NCI-H128 (cell line): ENCODE measurements around the gene SDK2.
A peak's percentile ranks its signal among the peaks of the same experiment; 100 is the strongest.

Experiments used
- DNase-seq: peaks from one replicate; lab custom pipeline; 2025; ENCODE audit not compliant: unreplicated experiment; lab: John Stamatoyannopoulos, UW

The SDK2 gene

GRCh38 chr17:73379826-73380225 lies 264.4 kb downstream of the SDK2 start:
- DNase-seq, result no peak

DNA sequence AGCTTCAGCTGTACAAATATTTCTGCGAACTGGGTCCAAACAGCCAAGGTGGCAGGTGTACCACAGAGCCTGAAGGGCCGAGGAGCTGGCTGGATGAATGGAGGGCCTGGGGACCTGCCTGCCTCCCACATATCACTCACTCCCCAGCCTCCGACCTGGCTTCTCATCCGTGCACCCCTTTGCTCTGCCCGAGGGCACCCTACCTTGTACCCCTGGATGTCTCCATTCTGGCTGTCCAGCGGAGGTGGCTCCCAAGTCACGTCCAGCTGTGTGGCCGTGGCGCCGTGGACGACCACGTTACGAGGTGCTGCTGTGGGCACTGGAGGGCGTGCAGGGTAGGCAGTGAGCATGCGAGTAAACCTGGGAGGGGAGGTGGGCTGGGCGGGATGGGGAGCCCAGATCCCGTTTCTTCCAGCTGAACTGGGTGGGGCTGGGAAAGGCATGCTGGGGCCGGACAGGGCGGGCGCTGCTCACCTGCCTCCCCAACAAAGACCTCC lies 265.2 kb downstream of the SDK2 start:
- DNase-seq, result no peak

- DNase-seq, result no peak
Observed at GRCh38 chr17:73376636-73377035, 267.6 kb downstream of the SDK2 start.

- DNase-seq, result no peak
Observed at GRCh38 chr17:73376152-73376551, 268.1 kb downstream of the SDK2 start.

GRCh38 chr17:73371836-73372235 lies 272.4 kb downstream of the SDK2 start:
- no peak for DNase-seq

GRCh38 chr17:73371285-73371684 lies 273.0 kb downstream of the SDK2 start:
- DNase-seq, result no peak

GRCh38 chr17:73369817-73370490 lies 274.3 kb downstream of the SDK2 start:
- peak; percentile 17 for DNase-seq

DNA sequence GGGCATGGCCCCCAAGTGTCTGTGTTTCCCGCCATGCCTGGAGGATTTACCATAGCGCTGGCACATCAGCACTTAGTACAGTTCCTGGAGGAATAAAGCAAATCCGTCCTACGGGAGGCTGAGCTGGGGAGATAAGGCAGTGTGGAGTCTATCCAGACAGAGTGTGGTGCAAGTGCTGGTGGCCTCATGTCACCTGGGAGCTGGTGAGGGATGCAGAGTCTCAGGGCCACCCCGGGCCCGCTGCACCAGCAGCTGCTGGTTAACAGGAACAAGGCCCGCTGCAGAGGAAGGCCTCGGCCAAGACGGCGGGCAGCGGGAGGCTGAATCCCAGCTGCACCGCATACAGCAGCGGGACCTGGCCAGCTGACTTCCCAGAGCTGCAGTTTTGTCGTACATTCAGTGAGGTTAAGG lies 275.1 kb downstream of the SDK2 start:
- DNase-seq, result no peak

DNA sequence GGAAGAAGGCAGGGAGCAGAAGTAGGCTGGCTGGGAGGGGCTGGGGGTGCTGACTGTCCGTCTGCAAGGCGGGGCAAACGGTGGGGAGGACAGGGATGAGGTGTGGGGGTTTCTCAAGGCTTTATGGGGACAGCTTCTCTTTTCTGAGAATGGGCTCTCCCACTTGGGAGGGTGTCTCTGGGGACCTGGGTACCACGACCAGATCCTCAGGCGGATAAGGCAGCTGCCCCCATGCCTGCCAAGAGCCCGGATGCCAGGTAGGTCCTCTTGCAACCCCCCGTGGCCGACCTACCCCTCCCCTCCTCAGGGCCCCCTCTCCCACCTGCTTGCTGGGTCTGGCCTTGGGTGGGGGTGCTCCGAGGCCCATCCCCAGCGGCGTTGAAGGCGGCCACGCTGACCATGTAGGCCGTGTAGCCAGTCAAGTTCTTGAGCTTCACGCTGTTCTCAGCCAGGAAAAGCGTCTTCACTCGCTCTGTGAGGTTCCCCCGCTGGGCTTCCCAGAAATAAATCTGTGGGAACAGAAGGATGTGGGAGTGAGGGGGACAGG lies 276.1 kb downstream of the SDK2 start:
- no peak for DNase-seq

DNA sequence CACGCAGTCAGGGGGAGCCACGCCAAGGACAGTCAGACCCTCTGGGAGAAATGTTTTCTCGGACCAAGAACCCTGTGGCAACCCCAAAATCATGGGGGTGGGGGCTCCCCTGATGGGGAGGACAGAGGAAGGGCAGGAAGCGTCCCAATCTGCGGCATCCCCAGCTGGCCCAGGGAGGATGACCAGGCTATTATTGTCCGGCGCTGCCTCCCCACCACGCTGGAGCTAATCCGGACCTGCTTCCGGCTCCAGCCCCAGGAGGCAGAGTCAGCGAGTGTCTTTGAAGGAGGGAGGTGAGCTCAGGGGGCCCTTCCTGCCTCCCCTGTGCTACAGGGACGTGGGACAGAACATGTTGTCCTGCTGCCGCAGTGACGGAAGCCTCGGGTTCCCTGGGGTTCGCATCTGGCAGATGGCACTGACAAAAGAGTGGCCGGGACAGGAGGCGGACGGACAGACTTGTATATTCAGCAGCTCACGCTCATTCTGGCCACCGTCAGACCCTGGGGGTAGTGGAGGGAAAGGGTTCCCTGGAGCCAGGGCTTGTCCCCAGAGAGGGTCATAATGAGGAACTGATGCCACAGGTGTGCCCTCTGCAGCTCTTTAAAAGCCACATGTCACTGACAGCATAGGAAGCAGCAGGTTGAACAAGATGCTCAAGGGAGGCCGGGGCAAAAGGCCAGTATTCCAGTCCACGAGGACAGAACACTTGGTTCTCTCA lies 278.2 kb downstream of the SDK2 start:
- DNase-seq, result no peak

DNA sequence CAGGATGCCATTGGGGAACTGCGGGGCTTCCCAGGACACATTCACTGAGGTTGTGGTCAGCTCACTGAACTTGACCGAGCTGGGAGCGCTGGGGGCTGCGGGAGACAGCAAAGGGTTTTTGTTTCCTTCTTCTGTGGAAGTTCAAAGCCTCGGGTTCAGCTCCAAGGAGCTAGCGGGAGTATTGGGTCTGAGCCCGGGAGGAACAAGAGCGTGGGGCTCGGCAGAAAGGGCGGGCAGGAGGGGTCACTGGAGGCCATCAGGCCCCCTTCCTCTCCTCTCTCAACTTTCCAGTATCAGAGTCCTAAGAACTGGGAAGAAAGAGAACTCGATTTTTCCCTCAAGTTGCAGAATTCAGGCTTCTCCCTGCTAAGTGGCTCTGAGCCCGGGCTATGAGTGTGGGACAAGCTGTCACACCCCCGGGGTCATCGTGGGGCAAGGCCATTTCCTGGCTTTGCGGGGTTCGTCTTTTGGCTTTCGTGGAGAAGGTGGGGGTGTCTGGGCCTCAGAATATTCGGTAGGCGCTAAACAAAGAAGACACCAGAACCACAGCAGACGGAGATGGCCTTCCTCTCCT lies 278.9 kb downstream of the SDK2 start:
- no peak for DNase-seq

- DNase-seq, result no peak
Observed at GRCh38 chr17:73364155-73364522, 280.1 kb downstream of the SDK2 start.

GRCh38 chr17:73363442-73364154 lies 280.6 kb downstream of the SDK2 start:
- DNase-seq, result no peak

- no peak for DNase-seq
Observed at GRCh38 chr17:73362697-73363096, 281.5 kb downstream of the SDK2 start.

GRCh38 chr17:73360961-73361761 lies 283.1 kb downstream of the SDK2 start:
- no peak for DNase-seq

GRCh38 chr17:73359987-73360410 lies 284.2 kb downstream of the SDK2 start:
- DNase-seq, result no peak

GRCh38 chr17:73359352-73359751 lies 284.9 kb downstream of the SDK2 start:
- DNase-seq, result no peak

- no peak for DNase-seq
Observed at GRCh38 chr17:73358668-73359067, 285.6 kb downstream of the SDK2 start.

DNA sequence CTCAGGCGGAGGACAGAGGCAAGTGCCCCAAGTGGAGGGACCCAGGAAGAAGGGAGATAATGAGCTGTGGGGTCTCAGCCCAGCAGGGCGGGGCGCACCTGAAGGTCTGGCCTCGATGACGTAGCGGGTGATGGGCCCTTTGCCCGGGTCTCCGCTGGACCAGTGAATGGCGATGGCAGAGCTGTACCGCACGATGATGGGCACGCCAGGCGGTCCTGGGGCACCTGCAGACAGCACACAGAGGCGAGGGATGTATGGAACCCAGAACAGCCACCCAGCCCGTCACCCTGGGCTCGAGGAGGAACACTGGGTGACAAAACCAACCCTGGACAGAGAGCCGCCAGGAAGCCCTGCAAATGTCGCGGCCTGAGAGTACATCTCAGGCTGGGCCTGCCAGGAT lies 286.3 kb downstream of the SDK2 start:
- DNase-seq, result no peak

- no peak for DNase-seq
Observed at GRCh38 chr17:73357318-73357717, 286.9 kb downstream of the SDK2 start.
